ENCODE results near the gene CCDC187.

CCDC187 gene

GRCh38 chr9:136251264-136252115 lies 52.4 kb downstream of the CCDC187 start:
- DNase-seq = no peak

- no peak for DNase-seq
These were observed 53.2 kb downstream of the CCDC187 start for GRCh38 chr9:136250676-136251075.

GRCh38 chr9:136249877-136250559 lies 53.9 kb downstream of the CCDC187 start:
- no peak for DNase-seq

- no peak for DNase-seq
These were observed 54.7 kb downstream of the CCDC187 start for GRCh38 chr9:136248951-136249876.

GRCh38 chr9:136247947-136248637 lies 55.8 kb downstream of the CCDC187 start:
- no peak for DNase-seq

- no peak for DNase-seq
These were observed 56.4 kb downstream of the CCDC187 start for GRCh38 chr9:136247551-136247916.

GRCh38 chr9:136246849-136247550 lies 56.9 kb downstream of the CCDC187 start:
- DNase-seq = no peak

GRCh38 chr9:136245219-136246150 lies 58.4 kb downstream of the CCDC187 start, which contains the start of gene QSOX2:
Gene QSOX2 (minus strand): TSS chr9:136245812. CDS start chr9:136245803, 9 bp downstream.
- peak; percentile 85 for DNase-seq

GRCh38 chr9:136244969-136245218 lies 59.0 kb downstream of the CCDC187 start:
- DNase-seq = no peak

- peak; percentile 73 for DNase-seq
These were observed 59.5 kb downstream of the CCDC187 start for GRCh38 chr9:136244122-136244968.

- DNase-seq = no peak
These were observed 60.3 kb downstream of the CCDC187 start for GRCh38 chr9:136243631-136244030.

- DNase-seq = no peak
These were observed 60.9 kb downstream of the CCDC187 start for GRCh38 chr9:136242918-136243525.

- DNase-seq = no peak
These were observed 61.6 kb downstream of the CCDC187 start for GRCh38 chr9:136242248-136242647.

- no peak for DNase-seq
These were observed 62.4 kb downstream of the CCDC187 start for GRCh38 chr9:136241542-136241941.

GRCh38 chr9:136240941-136241340 lies 63.0 kb downstream of the CCDC187 start:
- DNase-seq = no peak

- no peak for DNase-seq
These were observed 63.9 kb downstream of the CCDC187 start for GRCh38 chr9:136239983-136240330.

GRCh38 chr9:136239135-136239982 lies 64.5 kb downstream of the CCDC187 start:
- no peak for DNase-seq

- DNase-seq = no peak
These were observed 65.6 kb downstream of the CCDC187 start for GRCh38 chr9:136238342-136238732.
